SH-SY5Y (cell line): ENCODE data around the gene CACNA2D1.
A peak's percentile ranks its signal among the peaks of the same experiment; 100 is the strongest.

Experiments
- GATA2 ChIP-seq: IDR thresholded peaks from 2 replicates; pipeline ENCODE4 v1.6.1; 2011; ENCODE audit warnings: mild to moderate bottlenecking, low read depth, low read length
- GATA3 ChIP-seq: IDR thresholded peaks from 2 replicates; pipeline ENCODE4 v1.6.1; 2011; ENCODE audit warnings: low read depth, mild to moderate bottlenecking, low read length, moderate library complexity

CACNA2D1 gene

DNA sequence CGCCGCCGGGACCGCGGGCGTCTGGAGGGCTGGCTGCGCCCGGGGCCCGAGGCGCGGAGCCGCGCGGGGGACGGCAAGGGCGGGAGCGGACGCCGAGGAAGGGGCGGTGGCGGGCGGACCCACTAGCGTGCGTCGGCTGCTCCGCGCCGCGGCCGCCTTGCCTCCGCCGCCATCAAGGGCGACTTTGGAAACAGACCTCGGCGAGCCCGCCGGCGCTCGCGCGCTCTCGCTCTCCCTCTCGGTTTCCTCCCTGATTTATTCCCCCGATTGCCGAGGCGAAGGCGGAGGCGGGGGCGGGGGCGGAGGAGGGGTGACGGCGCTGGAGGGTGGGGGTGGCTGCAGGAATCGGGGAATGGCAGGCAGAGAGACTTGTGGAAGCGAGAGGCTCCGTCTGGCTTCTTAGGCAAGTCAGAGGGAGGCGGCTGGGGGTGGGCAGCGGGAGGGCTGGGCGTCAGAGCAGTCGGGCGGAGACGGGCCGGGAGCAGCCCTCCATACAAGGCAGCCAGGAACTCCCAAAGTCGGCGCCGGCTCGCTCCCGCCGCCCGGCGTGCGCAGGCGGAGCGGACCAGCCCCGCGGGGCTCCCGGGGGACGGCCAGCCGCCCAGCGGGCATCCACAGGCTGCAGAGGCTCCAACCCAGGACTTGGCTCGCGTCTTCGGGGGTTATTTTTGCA is at the start of gene CACNA2D1:
Gene CACNA2D1, minus strand, starts transcription at position 231 of the 673 bp plus-strand sequence.
- TF ChIP-seq GATA2 (peak; percentile 30; the same call in 1 of the 2 replicates), GATA3 (no peak)

DNA sequence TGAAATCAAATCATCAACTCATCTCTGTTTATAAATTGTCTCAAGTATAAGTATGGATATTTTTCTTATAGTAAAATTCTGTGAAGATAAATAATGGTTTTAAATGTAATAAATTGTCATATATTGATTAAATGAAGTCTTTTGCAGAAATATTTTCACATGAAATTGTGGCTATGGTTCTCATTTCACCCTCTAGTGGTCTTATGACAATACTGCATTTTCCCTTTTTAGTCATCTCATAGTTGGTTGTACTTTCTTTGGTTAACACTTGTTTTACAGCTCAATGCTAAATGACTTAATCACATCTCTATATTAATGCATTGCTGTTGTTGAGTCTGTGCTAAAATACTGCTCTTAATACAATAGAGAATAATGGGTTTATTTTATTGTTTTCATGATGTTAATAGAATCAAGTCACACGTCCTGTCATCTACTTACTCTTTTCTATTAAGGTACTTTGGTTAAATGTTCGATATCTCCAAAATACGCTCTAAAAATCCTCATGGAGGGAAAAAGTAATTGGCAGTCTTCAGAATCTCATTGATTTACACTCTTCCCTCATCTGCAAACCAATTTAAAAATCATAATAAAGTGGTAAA is 38.0 kb upstream of the CACNA2D1 start:
- TF ChIP-seq GATA3 (no peak), GATA2 (no peak)

DNA sequence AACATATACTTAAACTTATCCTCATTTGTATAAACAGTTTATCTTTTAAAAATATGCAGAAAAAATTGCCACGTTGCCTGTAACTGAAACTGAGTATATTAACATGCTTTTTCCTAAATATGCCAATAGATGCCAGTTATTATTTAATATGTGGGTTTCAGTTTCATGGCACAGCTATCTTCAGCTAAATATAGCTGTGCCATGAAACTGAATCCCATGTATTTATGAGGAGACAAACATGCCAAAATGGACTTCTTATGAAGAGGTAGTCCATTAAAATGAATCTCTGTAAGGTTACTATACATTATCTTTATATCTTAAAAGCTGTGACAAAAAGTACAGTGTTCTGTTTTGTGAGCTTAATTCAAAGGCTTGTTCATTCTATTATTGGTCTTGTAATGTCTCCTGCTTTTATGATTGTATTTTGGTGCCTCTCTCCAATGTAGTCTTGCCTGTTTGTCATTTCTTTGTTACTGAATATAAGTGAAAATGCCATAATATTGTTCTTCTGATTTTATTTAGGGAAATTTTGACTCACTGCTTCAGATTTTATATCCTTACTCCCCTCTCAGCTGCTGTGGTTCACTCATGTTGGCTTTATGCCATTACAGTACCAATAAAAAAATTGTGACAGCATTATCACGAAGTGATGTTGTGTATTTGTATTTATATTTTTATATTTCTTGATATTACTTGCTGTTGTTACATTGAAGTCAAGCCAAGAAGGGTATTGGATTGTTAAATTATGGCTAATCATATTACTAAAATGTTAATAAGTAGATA is 34.3 kb upstream of the CACNA2D1 start:
- TF ChIP-seq GATA3 (no peak), GATA2 (no peak)

DNA sequence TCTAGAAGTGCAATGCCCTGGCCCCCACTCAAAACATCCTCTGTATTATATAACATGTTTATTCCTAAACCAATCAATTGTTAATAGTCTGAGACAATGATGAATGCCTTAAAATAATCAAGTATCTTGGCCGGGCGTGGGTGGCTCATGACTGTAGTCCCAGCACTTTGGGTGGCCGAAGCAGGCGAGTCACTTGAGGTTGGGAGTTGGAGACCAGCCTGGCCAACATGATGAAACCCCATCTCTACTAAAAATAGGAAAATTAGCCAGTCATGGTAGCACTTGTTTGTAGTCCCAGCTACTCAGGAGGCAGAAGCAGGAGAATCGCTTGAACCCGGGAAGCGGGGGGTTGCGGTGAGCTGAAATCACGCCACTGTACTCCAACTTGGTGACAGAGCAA is 29.4 kb upstream of the CACNA2D1 start:
- TF ChIP-seq GATA3 (no peak), GATA2 (no peak)

DNA sequence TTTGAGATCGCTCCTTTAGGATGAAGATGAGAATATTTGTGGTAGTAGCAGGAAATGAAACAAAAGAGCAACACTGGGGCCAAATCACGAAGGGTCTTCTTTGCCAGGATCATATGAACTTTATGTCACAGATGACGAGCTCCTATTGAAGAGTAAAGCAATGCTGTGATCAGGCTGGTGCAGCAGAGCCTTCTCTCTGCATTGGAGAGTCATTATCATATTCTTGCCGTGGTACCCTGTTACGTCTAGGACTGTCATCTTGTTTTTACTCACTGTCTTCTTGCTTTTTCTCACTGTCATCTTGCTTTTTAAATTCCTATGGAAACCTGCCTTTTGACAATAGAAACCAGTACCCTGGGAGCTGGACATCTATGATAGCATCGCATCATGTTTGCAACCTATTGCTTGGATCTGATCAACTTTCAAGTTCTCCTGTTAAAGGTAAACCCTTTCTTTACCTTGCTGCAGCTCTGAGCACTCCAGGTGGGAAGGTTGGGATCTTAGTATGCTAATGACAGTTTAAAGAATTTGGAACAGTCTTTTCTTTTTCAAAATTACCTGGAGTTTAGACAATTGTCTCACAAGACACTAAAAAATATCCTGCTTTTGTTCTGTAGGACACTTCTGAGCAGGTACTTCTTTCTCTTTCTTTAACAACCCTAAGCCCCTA is 27.9 kb upstream of the CACNA2D1 start:
- TF ChIP-seq GATA2 = no peak
- TF ChIP-seq GATA3 = no peak

DNA sequence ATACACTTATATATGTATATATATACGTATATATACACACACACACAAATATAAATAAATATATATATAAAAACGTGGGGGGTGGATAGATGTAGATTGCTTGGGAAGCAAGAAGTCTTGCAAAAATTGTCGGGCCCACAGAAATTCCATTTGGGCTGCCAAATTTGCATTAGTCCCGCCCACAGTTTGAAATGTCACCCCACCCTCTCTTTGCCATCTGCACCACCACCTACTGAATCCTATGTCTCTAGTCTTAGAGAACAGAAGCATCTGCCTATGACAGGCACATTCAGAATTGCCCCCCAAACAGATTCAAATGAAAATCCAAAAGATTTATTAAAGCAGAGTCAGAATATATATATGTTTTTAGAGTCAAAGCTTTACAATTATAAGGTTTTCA is 25.6 kb upstream of the CACNA2D1 start:
- TF ChIP-seq GATA3 = no peak
- TF ChIP-seq GATA2 = no peak

DNA sequence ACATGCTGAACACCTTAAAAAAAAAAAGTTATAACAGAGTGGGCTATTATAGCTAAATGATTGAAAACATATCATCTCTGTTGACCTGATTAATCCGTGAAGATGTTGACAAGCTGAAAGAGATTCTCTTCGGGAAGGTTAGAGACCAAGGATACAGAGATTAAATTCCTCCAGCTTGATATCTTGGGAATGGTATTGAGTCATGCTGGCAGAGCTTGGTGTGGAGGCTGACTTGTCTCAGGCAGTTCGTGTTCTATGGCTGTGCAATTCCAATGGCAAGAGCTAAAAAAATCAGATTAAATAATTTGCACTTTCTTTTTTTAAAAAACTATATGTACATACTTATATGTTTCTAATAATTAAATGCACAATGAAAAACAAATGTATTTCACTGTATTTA is 24.9 kb upstream of the CACNA2D1 start:
- TF ChIP-seq GATA3 (no peak), GATA2 (no peak)

DNA sequence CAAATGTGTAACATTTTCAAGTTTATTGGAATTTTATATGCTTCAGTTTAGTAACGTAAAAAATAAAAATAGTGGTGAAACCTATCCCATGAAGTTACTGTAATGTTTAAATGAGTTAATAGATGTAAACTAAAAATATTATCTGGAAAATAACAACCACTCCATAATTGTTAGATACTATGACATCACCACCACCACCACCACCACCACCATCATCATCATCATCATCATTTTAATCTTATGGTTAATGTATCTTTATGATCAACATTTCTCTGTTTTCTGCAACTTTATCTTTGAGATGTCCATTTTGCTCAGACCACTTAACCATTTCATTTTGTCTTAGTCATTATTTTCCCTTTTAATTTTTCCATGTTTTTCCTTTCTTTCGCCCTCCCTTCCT is 23.4 kb upstream of the CACNA2D1 start:
- TF ChIP-seq GATA2 (no peak), GATA3 (no peak)

DNA sequence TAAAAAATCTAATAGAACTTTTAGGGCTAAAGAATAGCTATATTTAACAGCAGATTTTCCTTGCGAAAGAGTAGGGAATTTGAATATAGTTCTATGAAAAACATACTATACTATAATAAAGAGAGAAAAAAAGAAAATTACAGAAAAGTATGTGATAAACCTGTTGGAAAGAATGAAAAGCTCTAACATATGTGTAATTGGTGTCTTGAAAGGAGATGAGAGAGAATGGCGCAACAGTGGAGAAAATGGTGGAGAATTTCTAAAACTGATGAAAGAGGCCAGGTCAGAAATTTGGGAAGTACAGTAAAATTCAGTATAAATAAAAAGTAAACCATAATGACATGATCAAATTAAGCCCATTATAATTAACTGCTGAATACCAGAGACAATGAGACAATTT is 20.8 kb upstream of the CACNA2D1 start:
- TF ChIP-seq GATA3 (no peak), GATA2 (no peak)

DNA sequence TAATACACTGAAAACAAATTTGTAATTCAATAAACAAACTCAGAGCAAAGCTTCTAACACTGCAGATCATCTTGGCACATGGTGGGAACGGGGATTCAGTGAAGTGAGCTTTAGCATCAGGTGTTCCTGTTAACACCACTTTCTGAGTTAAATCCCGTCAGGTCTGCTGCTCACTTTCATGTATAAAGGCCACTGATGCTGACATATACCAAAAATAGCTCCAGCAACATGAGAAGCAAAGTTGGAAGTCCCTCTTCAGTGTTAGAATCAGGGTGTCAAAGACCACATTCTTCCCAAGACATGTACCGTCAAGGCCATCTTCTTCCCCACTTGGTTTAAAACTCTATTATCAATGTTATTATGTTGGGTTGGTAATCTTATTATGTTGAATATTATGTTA is 11.7 kb upstream of the CACNA2D1 start:
- no peak for TF ChIP-seq GATA3
- TF ChIP-seq GATA2 = no peak

DNA sequence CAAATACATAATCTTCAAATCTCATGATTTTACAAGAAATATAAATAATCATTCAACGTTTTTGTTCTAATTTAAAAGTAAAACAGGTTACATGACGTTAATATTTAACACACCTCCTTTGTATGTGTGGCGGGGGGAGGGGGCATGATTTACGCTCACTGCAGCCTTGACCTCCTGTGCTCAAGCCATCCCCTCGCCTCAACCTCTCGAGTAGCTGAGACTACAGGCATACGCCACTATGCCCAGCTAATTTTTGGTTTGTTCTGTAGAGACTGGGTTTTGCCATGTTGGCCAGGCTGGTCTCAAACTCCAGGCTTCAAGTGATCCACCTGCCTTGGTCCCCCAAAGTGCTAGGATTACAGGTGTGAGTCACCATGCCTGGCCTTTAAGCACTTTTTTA is 7.2 kb upstream of the CACNA2D1 start:
- no peak for TF ChIP-seq GATA3
- TF ChIP-seq GATA2 = no peak

DNA sequence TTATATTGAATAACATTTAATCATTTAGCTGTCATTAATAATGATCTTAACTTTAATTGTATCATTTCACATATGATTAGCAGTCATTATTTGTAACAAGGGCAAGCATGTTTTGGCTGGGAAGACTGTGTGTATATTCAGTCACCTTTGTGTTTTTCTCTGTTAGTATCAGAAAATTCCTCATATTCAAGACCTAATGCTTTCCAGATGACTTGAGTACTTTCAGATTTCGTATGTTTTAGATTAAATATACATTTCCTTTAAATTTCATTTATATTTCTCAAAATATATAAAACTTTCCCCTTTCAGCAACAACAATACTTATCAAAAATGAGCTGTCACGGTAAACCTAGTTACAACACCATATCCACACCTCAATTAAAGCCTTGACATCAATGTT is 6.3 kb upstream of the CACNA2D1 start:
- TF ChIP-seq GATA2 (no peak), GATA3 (no peak)

DNA sequence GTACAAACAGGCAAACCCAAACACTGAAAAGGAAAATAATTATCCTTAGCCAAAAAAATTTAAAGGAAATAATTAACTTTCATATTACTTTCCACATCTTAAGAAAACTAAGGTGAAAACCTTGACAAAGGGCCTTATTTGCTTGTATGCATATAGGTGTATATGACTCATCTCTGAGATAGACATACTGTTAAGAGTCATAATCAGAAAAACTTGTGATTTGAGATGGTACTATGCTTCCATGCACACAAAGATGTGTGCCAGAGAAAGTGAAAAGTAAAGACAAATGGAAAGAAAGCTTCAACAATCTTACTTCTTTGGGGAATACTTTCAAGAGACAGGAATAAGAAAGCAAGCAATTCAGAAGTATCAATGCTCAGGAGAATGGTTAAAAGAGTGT is 3.3 kb upstream of the CACNA2D1 start:
- TF ChIP-seq GATA3 (no peak), GATA2 (no peak)

DNA sequence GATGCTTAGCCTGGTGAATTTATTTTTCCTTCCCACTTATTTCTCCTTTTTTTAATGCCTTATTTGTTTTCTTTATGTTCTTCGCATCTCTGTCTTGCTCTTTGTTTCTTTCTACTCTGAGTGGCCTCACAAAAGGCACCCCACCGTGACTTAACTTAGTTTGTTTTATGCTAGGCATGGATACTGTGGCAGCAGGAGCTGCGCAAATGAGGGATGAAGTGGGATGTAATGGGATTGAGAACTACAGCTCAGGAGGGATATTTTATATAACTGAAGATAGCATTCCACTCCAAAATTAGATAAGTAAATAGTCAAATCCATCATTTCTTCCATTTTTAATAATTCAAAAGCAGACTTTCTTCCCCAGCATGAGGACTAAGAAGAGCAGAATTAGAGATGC is 1.7 kb upstream of the CACNA2D1 start:
- TF ChIP-seq GATA2 = no peak
- no peak for TF ChIP-seq GATA3
